CD4-positive, CD25-positive, alpha-beta regulatory T cell (primary cell): ENCODE measurements around the gene RELCH. TPM values are rescaled to one million over a fixed set of nuclear protein-coding genes. Genes with fewer than 3 reads are reported as not detected.
A peak's percentile ranks its signal among the peaks of the same experiment; 100 is the strongest.

ENCODE experiments used
- ATAC-seq, 2 donors: fragments of 150-1000 bp; cut with Tn5 transposase; one replicate each; pipeline ENCODE4 v1.10.0; 2021; ENCODE audit warnings: low read depth in 2 of 2, moderate number of reproducible peaks in 2 of 2, moderate library complexity in 1 of 2
- DNase-seq, 3 donors: peaks; one replicate each; pipeline versions ENCODE4 v3.0.0 to v3.0.0-alpha.2; 2012 to 2022; ENCODE audit warnings: mixed read lengths in 1 of 3
- H3K27ac ChIP-seq: one replicate; pipeline ENCODE4 v1.7.0; 2013; ENCODE audit warnings: mild to moderate bottlenecking, low read length; ENCODE audit not compliant: insufficient read depth, poor library complexity, severe bottlenecking
- H3K27me3 ChIP-seq: one replicate; pipeline ENCODE4 v1.7.0; 2013; ENCODE audit warnings: low read length; ENCODE audit not compliant: control insufficient read depth, insufficient read depth
- H3K36me3 ChIP-seq: one replicate; pipeline ENCODE4 v1.7.0; 2013; ENCODE audit warnings: mild to moderate bottlenecking, low read length, moderate library complexity; ENCODE audit not compliant: control insufficient read depth, insufficient read depth
- H3K4me1 ChIP-seq: 2 replicates; pipeline ENCODE4 v1.7.0; 2013; ENCODE audit warnings: mild to moderate bottlenecking, low read length; ENCODE audit not compliant: insufficient read depth, control insufficient read depth, poor library complexity, severe bottlenecking
- H3K4me3 ChIP-seq: one replicate; pipeline ENCODE4 v1.7.0; 2013; ENCODE audit warnings: low read depth, mild to moderate bottlenecking, low read length, moderate library complexity
- H3K9me3 ChIP-seq, 2 experiments: 1 replicate in 1 of 2; 2 replicates in 1 of 2; pipeline ENCODE4 v1.7.0; 2013; ENCODE audit warnings: low read length in 2 of 2, mild to moderate bottlenecking in 1 of 2, moderate library complexity in 1 of 2; ENCODE audit not compliant: control insufficient read depth in 2 of 2
- H3K27ac Mint-ChIP-seq, 3 donors: one replicate each; pipeline ENCODE4 v1.8.0; 2020 to 2022; ENCODE audit warnings: mild to moderate bottlenecking in 3 of 3, mixed read lengths in 3 of 3, moderate library complexity in 2 of 3
- H3K27me3 Mint-ChIP-seq: one replicate; pipeline ENCODE4 v1.8.0; 2022; ENCODE audit warnings: mild to moderate bottlenecking, mixed read lengths
- H3K36me3 Mint-ChIP-seq: one replicate; pipeline ENCODE4 v1.8.0; 2020; ENCODE audit warnings: mixed read lengths
- H3K4me1 Mint-ChIP-seq, 4 donors: one replicate each; pipeline ENCODE4 v1.8.0; 2020 to 2022; ENCODE audit warnings: mixed read lengths in 4 of 4, mild to moderate bottlenecking in 1 of 4
- H3K4me3 Mint-ChIP-seq, 4 donors: one replicate each; pipeline ENCODE4 v1.8.0; 2020 to 2022; ENCODE audit warnings: mild to moderate bottlenecking in 4 of 4, mixed read lengths in 4 of 4, moderate library complexity in 3 of 4
- H3K9me3 Mint-ChIP-seq, 7 donors: one replicate each; pipeline ENCODE4 v1.8.0; 2020 to 2022; ENCODE audit warnings: mixed read lengths in 7 of 7, mild to moderate bottlenecking in 3 of 7, moderate library complexity in 2 of 7
- polyA plus RNA-seq, 4 donors: library from polyadenylated mRNA; unstranded; fragments of 300-500 nt; fragmentation: Illumina TruSeq; gene quantifications; one replicate each; pipeline ENCODE4 v1.2.3, GENCODE V29; 2021
- total RNA-seq: library from RNA; stranded (reverse); gene quantifications from one replicate; pipeline ENCODE4 v1.2.3, GENCODE V29; 2022

Gene RELCH
- total and polyA plus RNA-seq, 5 donors from 2014 or later: 7.6 to 76.5 (median 9.3) TPM

DNA sequence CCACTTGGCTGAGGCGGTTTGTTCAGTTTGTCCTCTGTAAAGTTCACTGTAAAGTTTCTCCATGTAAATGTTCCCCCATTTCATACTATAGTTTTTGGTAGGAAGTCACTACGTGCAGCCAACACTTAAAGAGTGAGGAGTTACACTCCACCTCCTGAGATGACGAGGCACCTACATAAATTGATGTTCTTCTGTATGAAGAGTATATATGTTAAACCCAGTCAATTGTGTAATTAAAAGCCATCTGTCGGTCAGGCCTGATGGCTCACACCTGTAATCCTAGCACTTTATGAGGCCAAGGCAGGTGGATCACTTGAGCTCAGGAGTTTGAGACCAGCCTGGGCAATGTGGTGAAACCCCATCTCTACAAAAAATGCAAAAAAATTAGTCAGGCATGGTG, 7.8 kb upstream of the RELCH start:
- Mint-ChIP-seq H3K27ac (no peak overlapping the region), H3K9me3 (peaks cover 0 to 1% (median 0%) of the 10 kb centered on the region in 7 donors), H3K4me3 (no peak overlapping the region), H3K4me1 (peaks cover 15 to 25% (median 19%) of the 10 kb centered on the region in 4 donors), H3K27me3 (peaks cover 4% of the 10 kb centered on the region), H3K36me3 (peaks cover 6% of the 10 kb centered on the region)
- no peak for ATAC-seq
- no peaks in the 10 kb centered on the region for H3K36me3 ChIP-seq
- DNase-seq: no peak
- no peak overlapping the region for H3K4me3 ChIP-seq
- no peaks in the 10 kb centered on the region for H3K9me3 ChIP-seq
- H3K27me3 ChIP-seq: no peaks in the 10 kb centered on the region
- no peak overlapping the region for H3K27ac ChIP-seq
- no peaks in the 10 kb centered on the region for H3K4me1 ChIP-seq

DNA sequence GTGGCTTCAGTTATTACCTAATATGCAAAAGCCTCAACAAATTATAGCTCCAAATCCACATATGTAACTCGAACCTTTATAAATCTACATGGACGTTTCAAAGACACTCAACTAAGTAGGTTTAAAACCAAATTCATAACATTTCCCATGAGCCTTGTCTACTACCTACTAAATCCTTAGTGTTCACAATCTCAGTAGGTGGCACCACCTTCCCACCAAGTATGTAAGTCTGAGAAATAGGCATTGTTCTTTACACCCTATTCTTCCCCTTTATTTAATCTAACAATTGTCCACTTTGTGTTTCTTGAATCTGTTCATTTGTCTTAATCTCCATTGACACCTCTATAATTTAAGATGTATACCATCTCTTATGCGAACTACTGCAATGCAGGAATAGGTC, 4.8 kb upstream of the RELCH start:
- H3K4me1 ChIP-seq: peaks cover 10% of the 10 kb centered on the region
- peaks cover 12 to 35% (median 19%) of the 10 kb centered on the region in 4 donors for H3K4me1 Mint-ChIP-seq
- no peaks in the 10 kb centered on the region for H3K36me3 ChIP-seq
- no peak overlapping the region for H3K4me3 Mint-ChIP-seq
- H3K9me3 ChIP-seq: no peaks in the 10 kb centered on the region
- H3K9me3 Mint-ChIP-seq: peaks cover 0 to 1% (median 0%) of the 10 kb centered on the region in 7 donors
- ATAC-seq (no peak), DNase-seq (no peak)
- H3K36me3 Mint-ChIP-seq: peaks cover 6% of the 10 kb centered on the region
- H3K27ac ChIP-seq: no peak overlapping the region
- H3K27me3 Mint-ChIP-seq: peaks cover 4% of the 10 kb centered on the region
- H3K27me3 ChIP-seq: no peaks in the 10 kb centered on the region
- H3K27ac Mint-ChIP-seq: no peak overlapping the region
- no peak overlapping the region for H3K4me3 ChIP-seq

DNA sequence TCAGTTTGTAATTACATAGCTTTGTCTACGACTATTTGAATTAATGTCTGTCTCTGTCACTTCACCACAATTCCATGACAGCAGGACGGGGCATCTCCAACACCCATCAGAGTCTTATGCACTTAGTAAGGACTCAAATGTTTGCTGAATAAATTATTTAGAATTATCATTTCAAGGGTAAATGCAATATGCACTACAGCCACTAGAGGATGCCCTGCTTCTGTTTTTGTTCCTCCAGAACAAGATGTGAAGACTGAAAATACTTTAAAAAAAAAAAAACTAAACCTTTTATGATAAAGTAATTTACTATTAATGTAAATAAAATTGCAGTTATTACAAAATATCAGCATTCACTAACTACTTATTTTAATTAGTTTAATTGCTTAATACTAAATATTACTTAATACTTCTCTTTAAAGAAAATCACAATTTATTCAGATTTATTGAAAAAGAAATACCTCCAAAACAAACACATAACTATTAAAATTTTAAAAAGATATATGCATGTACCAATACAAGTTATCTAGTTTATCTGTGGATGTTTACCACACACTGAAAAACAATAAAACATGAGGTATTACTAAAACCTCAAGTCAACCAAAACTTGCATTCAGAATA, 3.4 kb upstream of the RELCH start:
- Histone ChIP-seq H3K4me1 (peaks cover 20% of the 10 kb centered on the region), H3K27me3 (no peaks in the 10 kb centered on the region), H3K9me3 (no peaks in the 10 kb centered on the region), H3K27ac (no peak overlapping the region), H3K4me3 (no peak overlapping the region), H3K36me3 (no peaks in the 10 kb centered on the region)
- peaks cover 8 to 44% (median 20%) of the 10 kb centered on the region in 4 donors for H3K4me1 Mint-ChIP-seq
- no peak overlapping the region for H3K27ac Mint-ChIP-seq
- H3K36me3 Mint-ChIP-seq: peaks cover 6% of the 10 kb centered on the region
- H3K4me3 Mint-ChIP-seq: no peak overlapping the region
- ATAC-seq (no peak), DNase-seq (peak; percentile 19 to 82 (median 64))
- H3K9me3 Mint-ChIP-seq: no peaks in the 10 kb centered on the region
- H3K27me3 Mint-ChIP-seq: peaks cover 4% of the 10 kb centered on the region

DNA sequence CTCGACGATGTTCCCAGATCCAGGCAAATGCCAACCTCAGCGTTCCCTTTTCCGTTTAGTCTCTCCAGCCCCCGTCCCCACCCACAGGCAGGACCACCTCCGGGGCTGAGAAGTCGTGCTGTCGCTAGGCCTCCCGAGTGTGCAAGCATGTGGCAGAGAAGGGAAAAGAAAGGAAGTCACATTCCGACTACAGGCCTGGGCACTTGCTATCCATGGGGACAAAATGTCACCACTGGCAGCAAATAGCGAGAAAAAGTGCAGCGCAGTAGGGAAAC, 619 bp upstream of the RELCH start:
- peak overlapping the region; percentile 91 for H3K4me3 ChIP-seq
- H3K9me3 ChIP-seq: no peaks in the 10 kb centered on the region
- peaks cover 4% of the 10 kb centered on the region for H3K27me3 Mint-ChIP-seq
- H3K27ac ChIP-seq: peak overlapping the region; percentile 72
- no peaks in the 10 kb centered on the region for H3K27me3 ChIP-seq
- H3K27ac Mint-ChIP-seq: peak overlapping the region; percentile 45 to 99 (median 98)
- H3K36me3 ChIP-seq: no peaks in the 10 kb centered on the region
- H3K4me1 ChIP-seq: peaks cover 47% of the 10 kb centered on the region
- peaks cover 19 to 67% (median 41%) of the 10 kb centered on the region in 4 donors for H3K4me1 Mint-ChIP-seq
- DNase-seq (no peak), ATAC-seq (no peak)
- H3K9me3 Mint-ChIP-seq: peaks cover 0 to under 1% (median 0%) of the 10 kb centered on the region in 7 donors
- peaks cover 7% of the 10 kb centered on the region for H3K36me3 Mint-ChIP-seq
- H3K4me3 Mint-ChIP-seq: peak overlapping the region; percentile 98 to 100 (median 100)

DNA sequence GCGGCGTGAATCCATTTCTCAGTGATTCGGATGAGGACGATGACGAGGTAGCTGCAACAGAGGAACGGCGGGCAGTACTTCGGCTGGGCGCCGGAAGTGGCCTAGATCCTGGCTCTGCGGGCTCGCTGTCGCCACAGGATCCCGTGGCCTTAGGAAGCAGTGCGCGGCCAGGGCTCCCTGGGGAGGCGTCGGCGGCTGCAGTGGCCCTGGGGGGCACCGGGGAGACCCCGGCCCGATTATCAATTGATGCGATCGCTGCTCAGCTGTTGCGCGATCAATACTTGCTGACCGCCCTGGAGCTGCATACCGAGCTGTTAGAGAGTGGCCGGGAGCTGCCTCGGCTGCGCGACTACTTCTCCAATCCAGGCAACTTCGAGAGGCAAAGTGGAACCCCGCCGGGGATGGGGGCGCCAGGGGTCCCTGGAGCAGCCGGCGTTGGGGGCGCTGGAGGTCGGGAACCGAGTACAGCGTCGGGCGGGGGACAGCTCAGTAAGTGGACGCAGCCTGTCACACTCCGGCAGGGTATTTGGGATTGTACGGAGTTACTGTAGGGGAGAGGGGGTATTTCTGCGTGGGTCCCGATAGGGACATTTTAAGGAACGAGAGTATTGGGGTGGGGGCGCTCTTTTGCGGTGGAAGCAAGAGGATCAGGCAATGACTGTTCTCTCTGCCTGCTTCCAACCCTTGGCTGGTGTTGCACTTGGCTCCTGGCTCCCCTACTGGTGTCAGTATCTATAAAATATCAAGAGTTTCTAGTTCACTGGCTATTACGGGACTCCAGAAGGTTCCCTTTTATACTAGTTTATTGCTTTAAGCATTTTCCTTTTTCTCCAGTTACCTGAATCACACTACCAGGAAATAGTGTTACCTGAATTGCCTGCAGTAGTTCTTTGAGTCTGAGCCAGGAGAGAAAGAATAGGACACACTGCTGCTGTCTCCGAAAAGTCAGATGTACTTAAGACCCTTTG, 772 bp downstream of the RELCH start:
- peaks cover 60% of the 10 kb centered on the region for H3K4me1 ChIP-seq
- Mint-ChIP-seq H3K36me3 (peaks cover 21% of the 10 kb centered on the region), H3K27me3 (peaks cover 4% of the 10 kb centered on the region), H3K9me3 (peaks cover 0 to 3% (median 0%) of the 10 kb centered on the region in 7 donors), H3K4me1 (peaks cover 23 to 79% (median 54%) of the 10 kb centered on the region in 4 donors), H3K4me3 (peak overlapping the region; percentile 98 to 100 (median 100)), H3K27ac (peak overlapping the region; percentile 88 to 99 (median 98))
- no peaks in the 10 kb centered on the region for H3K9me3 ChIP-seq
- H3K27me3 ChIP-seq: no peaks in the 10 kb centered on the region
- ATAC-seq (no peak), DNase-seq (peak in 2 of 3 donors; percentile 20 to 44)
- H3K4me3 ChIP-seq: peak overlapping the region; percentile 96
- peak overlapping the region; percentile 53 for H3K27ac ChIP-seq
- H3K36me3 ChIP-seq: no peaks in the 10 kb centered on the region

DNA sequence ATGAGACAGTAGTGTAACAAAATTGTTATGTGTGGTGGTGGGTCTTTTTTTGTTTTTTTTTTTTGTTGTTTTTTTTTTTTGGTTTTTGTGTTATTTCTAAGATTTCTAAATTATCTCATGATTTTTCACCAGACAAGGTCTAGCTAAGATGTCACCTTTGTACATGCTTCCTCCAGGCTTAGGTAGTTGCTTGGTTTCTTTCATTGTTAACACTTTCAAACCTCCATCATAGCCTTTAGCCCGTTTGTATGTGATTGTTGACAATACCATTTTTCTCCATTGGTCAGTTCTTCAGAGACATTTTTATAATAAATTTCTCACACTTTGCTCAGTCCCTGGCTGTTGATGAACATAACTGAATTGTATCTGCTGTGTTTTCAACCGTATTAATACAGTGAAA, 2.2 kb downstream of the RELCH start:
- Mint-ChIP-seq H3K4me3 (peak overlapping the region; percentile 98 to 100 (median 100)), H3K36me3 (peaks cover 31% of the 10 kb centered on the region), H3K27ac (peak overlapping the region in 1 of 3 donors; percentile 98)

DNA sequence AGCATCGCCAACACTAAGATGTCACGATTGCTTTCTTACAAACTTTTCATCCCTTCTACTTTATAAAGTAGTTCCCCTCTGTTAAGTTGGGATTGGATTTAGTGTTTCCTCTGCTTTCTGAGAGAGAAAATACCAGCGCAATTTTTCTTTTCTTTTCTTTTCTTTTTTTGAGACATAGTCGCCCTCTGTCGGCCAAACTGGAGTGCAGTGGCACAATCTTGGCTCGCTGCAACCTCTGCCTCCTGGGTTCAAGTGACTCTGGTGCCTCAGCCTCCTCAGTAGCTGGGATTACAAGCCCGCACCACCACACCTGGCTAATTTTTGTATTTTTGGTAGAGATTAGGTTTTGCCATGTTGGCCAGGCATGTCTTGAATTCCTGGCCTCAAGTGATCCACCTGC, 9.0 kb downstream of the RELCH start:
- peaks cover 25% of the 10 kb centered on the region for H3K36me3 Mint-ChIP-seq
- DNase-seq (no peak), ATAC-seq (no peak)
- H3K4me1 ChIP-seq: peaks cover 45% of the 10 kb centered on the region
- H3K27ac Mint-ChIP-seq: peak overlapping the region in 1 of 3 donors; percentile 48
- no peaks in the 10 kb centered on the region for H3K27me3 Mint-ChIP-seq
- H3K9me3 ChIP-seq: no peaks in the 10 kb centered on the region
- peaks cover 0 to 3% (median 0%) of the 10 kb centered on the region in 7 donors for H3K9me3 Mint-ChIP-seq
- H3K4me3 ChIP-seq: no peak overlapping the region
- peak overlapping the region in 2 of 4 donors; percentile 30 to 32 for H3K4me3 Mint-ChIP-seq
- peaks cover 46 to 87% (median 78%) of the 10 kb centered on the region in 4 donors for H3K4me1 Mint-ChIP-seq
- H3K27me3 ChIP-seq: no peaks in the 10 kb centered on the region
- no peak overlapping the region for H3K27ac ChIP-seq
- no peaks in the 10 kb centered on the region for H3K36me3 ChIP-seq

More for the DNA sequence above, 2.2 kb downstream of the RELCH start:
- DNase-seq (no peak), ATAC-seq (no peak)
- Histone ChIP-seq H3K9me3 (no peaks in the 10 kb centered on the region), H3K36me3 (no peaks in the 10 kb centered on the region), H3K27ac (no peak overlapping the region), H3K27me3 (no peaks in the 10 kb centered on the region), H3K4me3 (peak overlapping the region; percentile 96), H3K4me1 (peaks cover 69% of the 10 kb centered on the region)
- H3K4me1 Mint-ChIP-seq: peaks cover 20 to 89% (median 62%) of the 10 kb centered on the region in 4 donors
- no peaks in the 10 kb centered on the region for H3K27me3 Mint-ChIP-seq
- H3K9me3 Mint-ChIP-seq: peaks cover 0 to 3% (median 0%) of the 10 kb centered on the region in 7 donors
